OCI-LY7 (cell line): Measurements from ENCODE around the gene CACNB1. TPM values are rescaled to one million over a fixed set of nuclear protein-coding genes. Genes with fewer than 3 reads are reported as not detected.

Experiments used
- BruUV-seq: library from RNA; stranded (reverse); fragments of 400-500 nt; replicated peaks from 2 replicates; lab custom pipeline; 2021; lab: Mats Ljungman, UMichigan
- CTCF ChIA-PET: fragments of 300-600 bp; sonication (Branson Sonifier 250); formaldehyde crosslinking; loops from one replicate; lab custom pipeline; 2022; ENCODE audit warnings: antibody characterized with exemption; ENCODE audit not compliant: unreplicated experiment; lab: Charles Lee
- POLR2A ChIA-PET: fragments of 300-600 bp; sonication (Branson Sonifier 250); formaldehyde crosslinking; loops from one replicate; lab custom pipeline; 2022; ENCODE audit warnings: antibody characterized with exemption; lab: Charles Lee
- DNase-seq: peaks from one replicate; pipeline ENCODE4 v3.0.0-alpha.2; 2015; ENCODE audit warnings: low spot score
- H2AFZ ChIP-seq: fragments of 200-600 bp; sonication (generic), shearing (Covaris generic); 2 replicates; pipeline ENCODE4 v1.6.1; 2014; ENCODE audit warnings: mild to moderate bottlenecking, antibody characterized with exemption, low read length, moderate library complexity
- H3K27ac ChIP-seq: fragments of 200-600 bp; sonication (generic); 2 replicates; pipeline ENCODE4 v1.5.1; 2014; ENCODE audit warnings: mixed run types, low read depth, mild to moderate bottlenecking, moderate library complexity, low read length, inconsistent platforms; ENCODE audit not compliant: poor library complexity, severe bottlenecking
- H3K36me3 ChIP-seq: fragments of 200-600 bp; sonication (generic); 2 replicates; pipeline ENCODE4 v1.6.1; 2014; ENCODE audit warnings: mild to moderate bottlenecking, antibody characterized with exemption, low read length, moderate library complexity, mixed read lengths; ENCODE audit not compliant: insufficient read depth
- H3K4me1 ChIP-seq: fragments of 200-600 bp; sonication (generic); 2 replicates; pipeline ENCODE4 v1.5.1; 2014; ENCODE audit warnings: mild to moderate bottlenecking, low read length; ENCODE audit not compliant: insufficient read depth, poor library complexity, severe bottlenecking
- H3K4me2 ChIP-seq: fragments of 200-600 bp; sonication (generic); 2 replicates; pipeline ENCODE4 v1.6.1; 2014; ENCODE audit warnings: mild to moderate bottlenecking, low read length
- H3K4me3 ChIP-seq: fragments of 200-600 bp; sonication (generic); 2 replicates; pipeline ENCODE4 v1.5.1; 2014; ENCODE audit warnings: mild to moderate bottlenecking, low read depth, low read length; ENCODE audit not compliant: poor library complexity, severe bottlenecking
- H3K79me2 ChIP-seq: fragments of 200-600 bp; sonication (generic); 2 replicates; pipeline ENCODE4 v1.6.1; 2016; ENCODE audit warnings: low read depth, mild to moderate bottlenecking, low read length, moderate library complexity, mixed read lengths; ENCODE audit not compliant: insufficient read depth
- H3K9me2 ChIP-seq: fragments of 200-600 bp; sonication (generic); 2 replicates; pipeline ENCODE4 v1.6.1; 2016; ENCODE audit warnings: mild to moderate bottlenecking, low read length, mixed read lengths; ENCODE audit not compliant: insufficient read depth
- H3K9me3 ChIP-seq: fragments of 200-600 bp; sonication (generic); 2 replicates; pipeline ENCODE4 v1.6.1; 2014; ENCODE audit warnings: mild to moderate bottlenecking, mixed run types, low read length, mixed read lengths
- H4K20me1 ChIP-seq: fragments of 200-600 bp; sonication (generic); 2 replicates; pipeline ENCODE4 v1.6.1; 2014; ENCODE audit warnings: mild to moderate bottlenecking, antibody characterized with exemption, low read length, moderate library complexity, mixed read lengths; ENCODE audit not compliant: insufficient read depth
- EZH2phosphoT487 ChIP-seq: fragments of 200-600 bp; sonication (generic); IDR thresholded peaks from 2 replicates; pipeline ENCODE4 v1.6.1; 2018; ENCODE audit warnings: low read depth, borderline replicate concordance, mild to moderate bottlenecking, mixed run types, antibody characterized with exemption, low read length, moderate library complexity, mixed read lengths
- intact Hi-C: fragments of 100-400 bp; cut with micrococcal nuclease; formaldehyde crosslinking; loops from one replicate; pipeline ENCODE4 v1.10.0; 2022; ENCODE audit not compliant: unreplicated experiment
- total RNA-seq, 2 experiments: library from RNA; depleted of rRNA in 1 of 2; stranded (reverse); fragments of >200 nt in 1 of 2; shearing (Covaris generic) in 1 of 2; gene quantifications; 2 replicates each; pipeline ENCODE4 v1.2.3, GENCODE V29; 2014 to 2022
- TF ChIP-seq, protein P1 (sequence below): fragments of 200-600 bp; sonication (generic); conservative IDR thresholded peaks from 2 replicates; pipeline ENCODE4 v1.5.1; 2014; ENCODE audit warnings: mild to moderate bottlenecking, antibody characterized with exemption, low read length, moderate library complexity, mixed read lengths

The CACNB1 gene
- total RNA-seq, 2 experiments from 2014 or later, result 23.7 to 30.9 TPM

DNA sequence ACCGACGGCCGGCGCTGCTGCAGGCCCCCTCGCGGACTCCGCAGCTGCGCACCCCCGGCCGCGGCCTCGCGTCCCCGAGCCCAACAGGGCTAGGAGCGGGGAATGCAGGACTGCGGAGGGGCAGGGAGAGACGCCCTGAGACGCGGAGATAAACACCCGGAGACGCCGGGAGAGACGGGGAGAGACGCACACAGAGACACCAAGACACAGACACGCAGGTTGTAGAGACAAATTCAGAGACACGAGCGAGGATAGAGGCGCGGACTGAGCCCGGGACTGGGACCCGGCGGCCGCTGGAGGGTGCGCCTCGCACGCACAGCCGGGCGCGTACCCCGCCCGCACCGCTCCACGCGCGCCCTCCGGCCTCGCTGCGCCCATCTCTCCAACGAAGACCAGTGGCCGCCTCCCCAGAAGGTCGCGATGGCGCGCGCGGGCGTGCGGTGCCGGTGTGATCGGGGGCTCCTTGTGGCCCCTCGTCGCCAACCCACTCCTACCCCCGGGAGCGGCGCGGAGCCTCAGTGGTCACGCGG lies 27.4 kb upstream of the CACNB1 start:
- no TSS peak for BruUV-seq
- no peak for DNase-seq
- H3K4me3 ChIP-seq, result no peak overlapping the region
- ChIA-PET CTCF (no interaction called here), POLR2A (no interaction called here)
- no peaks in the 10 kb centered on the region for H3K9me2 ChIP-seq
- intact Hi-C loops, result no loop called here
- H4K20me1 ChIP-seq, result no peaks in the 10 kb centered on the region
- peak; percentile 92; the same call in 1 of the 2 replicates for TF ChIP-seq EZH2phosphoT487
- TF ChIP-seq, protein P1, sequence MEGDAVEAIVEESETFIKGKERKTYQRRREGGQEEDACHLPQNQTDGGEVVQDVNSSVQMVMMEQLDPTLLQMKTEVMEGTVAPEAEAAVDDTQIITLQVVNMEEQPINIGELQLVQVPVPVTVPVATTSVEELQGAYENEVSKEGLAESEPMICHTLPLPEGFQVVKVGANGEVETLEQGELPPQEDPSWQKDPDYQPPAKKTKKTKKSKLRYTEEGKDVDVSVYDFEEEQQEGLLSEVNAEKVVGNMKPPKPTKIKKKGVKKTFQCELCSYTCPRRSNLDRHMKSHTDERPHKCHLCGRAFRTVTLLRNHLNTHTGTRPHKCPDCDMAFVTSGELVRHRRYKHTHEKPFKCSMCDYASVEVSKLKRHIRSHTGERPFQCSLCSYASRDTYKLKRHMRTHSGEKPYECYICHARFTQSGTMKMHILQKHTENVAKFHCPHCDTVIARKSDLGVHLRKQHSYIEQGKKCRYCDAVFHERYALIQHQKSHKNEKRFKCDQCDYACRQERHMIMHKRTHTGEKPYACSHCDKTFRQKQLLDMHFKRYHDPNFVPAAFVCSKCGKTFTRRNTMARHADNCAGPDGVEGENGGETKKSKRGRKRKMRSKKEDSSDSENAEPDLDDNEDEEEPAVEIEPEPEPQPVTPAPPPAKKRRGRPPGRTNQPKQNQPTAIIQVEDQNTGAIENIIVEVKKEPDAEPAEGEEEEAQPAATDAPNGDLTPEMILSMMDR, result no peak
- H2AFZ ChIP-seq, result no peak overlapping the region
- no peaks in the 10 kb centered on the region for H3K36me3 ChIP-seq
- no peak overlapping the region for H3K27ac ChIP-seq
- H3K4me1 ChIP-seq, result no peaks in the 10 kb centered on the region
- H3K79me2 ChIP-seq, result no peaks in the 10 kb centered on the region
- H3K9me3 ChIP-seq, result no peaks in the 10 kb centered on the region
- no peak overlapping the region for H3K4me2 ChIP-seq

DNA sequence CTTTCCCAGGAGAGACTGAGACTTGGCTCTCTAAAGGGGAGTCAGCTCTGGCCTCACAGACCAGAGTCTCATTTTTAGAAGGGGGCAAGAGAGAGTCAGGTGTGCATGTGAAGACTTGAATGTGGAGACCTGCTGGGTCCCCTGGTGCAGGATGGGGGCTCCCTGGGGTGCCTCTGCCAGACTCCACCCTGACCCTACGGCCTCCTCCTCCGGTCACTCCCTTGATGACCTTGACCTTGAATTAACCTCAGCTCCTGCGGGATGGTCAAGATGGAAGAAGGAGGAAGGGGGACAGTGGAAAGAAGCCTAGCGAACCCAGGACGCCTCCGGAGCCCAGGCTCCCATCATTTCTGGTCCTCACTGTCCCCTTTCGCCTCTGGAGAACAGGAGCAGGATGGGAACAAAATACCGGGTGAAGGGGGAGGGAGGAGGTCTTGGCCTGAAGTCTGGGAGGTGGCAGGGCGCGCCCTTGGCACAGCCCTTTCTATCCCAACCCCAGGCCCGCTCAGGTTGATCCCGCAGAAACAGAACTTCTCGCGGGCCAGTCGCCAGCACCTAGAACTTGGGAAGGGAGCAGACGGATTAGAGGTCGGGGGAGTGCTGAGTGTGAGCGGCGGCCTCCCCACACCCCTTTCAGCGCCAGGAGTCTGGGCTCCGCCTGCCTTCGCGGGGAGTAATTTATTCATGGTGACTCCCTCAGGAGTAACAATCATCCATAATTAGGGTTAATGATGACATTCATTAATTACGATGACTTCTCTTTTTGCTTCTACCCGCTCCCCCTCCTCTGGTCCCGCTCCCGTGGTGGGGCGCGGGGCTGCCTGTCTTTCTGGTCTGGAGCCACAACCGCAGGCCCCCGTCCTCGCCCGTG lies 26.7 kb upstream of the CACNB1 start:
- DNase-seq, result no peak
- H3K4me1 ChIP-seq, result no peaks in the 10 kb centered on the region
- POLR2A ChIA-PET, result no interaction called here
- H3K4me3 ChIP-seq, result no peak overlapping the region
- CTCF ChIA-PET, result no interaction called here
- TF ChIP-seq EZH2phosphoT487, result no peak
- TF ChIP-seq, protein P1, result no peak
- H3K9me2 ChIP-seq, result no peaks in the 10 kb centered on the region
- no peak overlapping the region for H2AFZ ChIP-seq
- no peak overlapping the region for H3K27ac ChIP-seq
- H3K79me2 ChIP-seq, result no peaks in the 10 kb centered on the region
- H3K36me3 ChIP-seq, result no peaks in the 10 kb centered on the region
- intact Hi-C loops, result no loop called here
- H4K20me1 ChIP-seq, result no peaks in the 10 kb centered on the region
- no TSS peak for BruUV-seq
- no peak overlapping the region for H3K4me2 ChIP-seq
- no peaks in the 10 kb centered on the region for H3K9me3 ChIP-seq
